NCI-H748 (cell line): ENCODE results near the gene PLPP7.
A peak's percentile ranks its signal among the peaks of the same experiment; 100 is the strongest.
"Not testable (repeated sequence)": the region's sequence is repeated elsewhere in the genome, so short reads cannot be mapped to it uniquely, and the experiment has no call there.

Source experiments
- DNase-seq: peaks from one replicate; lab custom pipeline; 2025; ENCODE audit not compliant: unreplicated experiment; lab: John Stamatoyannopoulos, UW

The PLPP7 gene

DNA sequence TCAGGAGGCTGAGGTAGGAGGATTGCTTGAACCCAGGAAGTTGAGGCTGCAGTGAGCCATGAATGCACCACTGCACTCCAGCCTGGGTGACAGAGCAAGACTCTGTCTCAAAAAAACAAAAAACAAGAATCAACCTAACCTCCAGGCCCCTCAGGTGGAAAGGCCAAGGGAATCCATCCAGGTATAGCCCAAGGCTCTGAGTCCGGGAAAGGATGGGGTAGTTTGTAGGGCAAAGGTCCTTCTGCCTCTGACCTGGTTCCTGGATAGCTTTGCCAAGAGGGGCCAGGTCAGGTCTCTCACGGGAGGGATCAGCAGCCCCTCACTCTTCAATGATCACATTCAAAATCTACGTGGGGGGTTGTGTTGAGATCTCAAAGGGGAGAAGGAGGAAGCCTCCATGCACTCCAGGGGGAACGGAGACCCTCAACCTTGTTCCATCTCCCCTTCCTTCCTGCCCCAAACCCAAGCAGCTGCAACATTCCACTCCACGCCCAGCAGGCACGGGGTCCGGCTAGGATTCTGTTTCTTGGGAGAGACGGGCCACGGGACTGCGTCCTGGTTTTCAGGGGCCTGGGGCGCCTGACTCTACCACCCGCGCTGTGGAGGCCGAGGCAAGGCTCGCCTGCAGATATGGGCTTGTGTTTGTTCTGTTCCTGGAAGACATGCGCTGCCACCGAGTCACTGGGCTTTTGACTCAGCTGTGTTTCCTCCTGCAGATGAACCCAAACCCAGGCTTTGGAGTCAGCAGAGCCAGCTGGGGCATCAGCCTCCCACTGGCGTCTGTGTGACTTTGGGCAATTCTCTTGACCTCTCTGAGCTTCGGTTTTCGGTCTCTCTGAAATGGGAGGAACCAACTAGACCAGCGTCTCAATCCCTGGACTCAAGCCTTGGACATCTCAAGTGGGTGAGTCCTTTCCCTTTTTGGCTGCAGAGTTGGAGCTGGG, 35.5 kb downstream of the PLPP7 start:
- no peak for DNase-seq

GRCh38 chr9:131329241-131329641, 39.7 kb downstream of the PLPP7 start:
- DNase-seq: no peak

GRCh38 chr9:131330814-131331600, 41.5 kb downstream of the PLPP7 start:
- DNase-seq: no peak

DNA sequence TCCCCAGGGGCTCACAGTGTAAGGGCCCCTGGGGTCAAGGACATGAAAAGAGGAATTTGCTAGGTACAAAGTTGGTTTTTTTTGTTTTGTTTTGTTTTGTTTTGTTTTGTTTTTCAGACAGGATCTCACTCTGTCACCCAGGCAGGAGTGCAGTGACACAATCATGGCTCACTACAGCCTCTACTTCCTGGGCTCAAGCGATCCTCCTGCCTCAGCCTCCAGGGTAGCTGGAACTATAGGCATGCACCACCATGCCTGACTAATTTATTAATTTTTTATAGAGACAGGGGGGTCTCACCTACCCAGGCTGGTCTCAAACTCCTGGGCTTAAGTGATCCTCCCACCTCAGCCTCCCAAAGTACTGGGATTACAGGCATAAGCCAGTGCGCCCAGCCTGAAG, 42.5 kb downstream of the PLPP7 start:
- DNase-seq: not testable (repeated sequence)

DNA sequence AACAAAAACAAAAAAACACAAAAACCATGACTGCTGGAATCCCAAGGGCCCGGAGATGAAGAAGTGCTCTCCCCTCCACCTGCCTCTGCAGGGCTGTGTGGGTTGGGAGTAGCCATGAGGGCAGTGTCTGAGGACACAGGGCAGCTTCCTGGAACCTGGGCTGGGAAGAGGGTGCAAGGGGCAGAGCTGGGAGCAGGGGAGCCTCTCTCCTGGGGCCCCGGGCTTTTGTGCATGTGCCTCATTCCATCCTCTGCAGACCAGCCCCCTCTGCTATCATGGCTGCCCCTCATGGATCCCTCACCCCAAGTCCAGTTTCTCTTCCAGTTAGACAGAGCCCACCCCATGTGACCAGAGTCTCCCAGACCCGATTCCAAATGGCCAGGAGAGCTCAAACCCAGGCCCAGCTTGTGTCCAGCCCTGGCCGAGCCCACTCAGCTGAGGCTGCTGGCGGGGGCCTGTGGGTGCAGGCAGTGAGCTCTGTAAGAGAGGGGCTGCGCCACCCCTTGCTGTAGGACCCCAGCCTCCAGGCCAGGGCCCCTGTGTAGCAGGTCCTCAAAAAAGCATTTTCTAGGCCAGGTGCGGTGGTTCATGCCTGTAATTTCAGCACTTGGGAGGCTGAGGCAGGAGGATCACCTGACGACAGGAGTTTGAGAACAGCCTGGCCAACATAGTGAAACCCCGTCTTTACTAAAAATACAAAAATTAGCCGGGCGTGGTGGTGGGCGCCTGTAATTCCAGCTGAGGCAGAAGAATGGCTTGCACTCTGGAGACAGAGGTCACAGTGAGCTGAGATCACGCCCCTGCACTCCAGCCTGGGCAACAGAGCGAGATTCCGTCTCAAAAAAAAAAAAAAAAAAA, 44.5 kb downstream of the PLPP7 start:
- no peak for DNase-seq

GRCh38 chr9:131334629-131335367, 45.3 kb downstream of the PLPP7 start:
- DNase-seq: no peak

DNA sequence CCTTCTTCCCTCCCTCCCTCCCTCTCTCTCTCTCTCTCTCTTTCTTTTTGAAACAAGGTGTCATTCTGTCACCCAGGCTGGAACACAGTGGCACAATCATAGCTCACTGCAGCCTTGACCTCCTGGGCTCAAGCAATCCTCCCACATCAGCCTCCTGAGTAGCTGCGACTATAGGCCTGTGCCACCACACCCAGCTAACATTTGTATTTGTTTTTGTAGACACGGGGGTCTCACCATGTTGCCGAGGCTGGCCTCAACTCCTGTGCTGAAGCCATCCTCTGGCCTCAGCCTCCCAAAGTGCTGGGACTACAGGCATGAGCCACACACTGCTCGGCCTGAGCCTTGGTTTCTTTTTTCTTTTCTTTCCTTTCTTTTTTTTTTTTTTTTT, 45.8 kb downstream of the PLPP7 start:
- DNase-seq: no peak

GRCh38 chr9:131337131-131337848, 47.8 kb downstream of the PLPP7 start:
- DNase-seq: no peak

- DNase-seq: not testable (repeated sequence)
These were observed 49.7 kb downstream of the PLPP7 start for GRCh38 chr9:131339212-131339611.

DNA sequence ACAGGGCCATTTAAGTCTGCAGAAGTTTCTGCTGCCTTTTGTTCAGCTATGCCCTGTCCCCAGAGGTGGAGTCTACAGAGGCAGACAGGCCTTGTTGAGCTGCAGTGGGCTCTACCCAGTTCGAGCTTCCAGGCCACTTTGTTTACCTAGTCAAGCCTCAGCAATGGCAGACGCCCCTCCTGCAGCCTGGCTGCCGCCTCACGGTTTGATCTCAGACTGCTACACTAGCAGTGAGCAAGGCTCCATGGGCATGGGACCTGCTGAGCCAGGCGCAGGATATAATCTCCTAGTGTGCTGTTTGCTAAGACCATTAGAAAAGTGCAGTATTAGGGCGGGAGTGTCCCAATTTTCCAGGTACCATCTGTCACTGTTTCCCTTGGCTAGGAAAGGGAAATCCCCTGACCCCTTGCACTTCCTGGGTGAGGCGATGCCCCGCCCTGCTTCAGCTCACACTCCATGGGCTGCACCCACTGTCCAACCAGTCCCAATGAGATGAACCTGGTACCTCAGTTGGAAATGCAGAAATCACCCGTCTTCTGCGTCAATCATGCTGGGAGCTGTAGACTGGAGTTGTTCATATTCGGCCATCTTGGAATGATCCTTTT, 55.5 kb downstream of the PLPP7 start:
- not testable (repeated sequence) for DNase-seq

- no peak for DNase-seq
These were observed 57.0 kb downstream of the PLPP7 start for GRCh38 chr9:131346559-131346958.

DNA sequence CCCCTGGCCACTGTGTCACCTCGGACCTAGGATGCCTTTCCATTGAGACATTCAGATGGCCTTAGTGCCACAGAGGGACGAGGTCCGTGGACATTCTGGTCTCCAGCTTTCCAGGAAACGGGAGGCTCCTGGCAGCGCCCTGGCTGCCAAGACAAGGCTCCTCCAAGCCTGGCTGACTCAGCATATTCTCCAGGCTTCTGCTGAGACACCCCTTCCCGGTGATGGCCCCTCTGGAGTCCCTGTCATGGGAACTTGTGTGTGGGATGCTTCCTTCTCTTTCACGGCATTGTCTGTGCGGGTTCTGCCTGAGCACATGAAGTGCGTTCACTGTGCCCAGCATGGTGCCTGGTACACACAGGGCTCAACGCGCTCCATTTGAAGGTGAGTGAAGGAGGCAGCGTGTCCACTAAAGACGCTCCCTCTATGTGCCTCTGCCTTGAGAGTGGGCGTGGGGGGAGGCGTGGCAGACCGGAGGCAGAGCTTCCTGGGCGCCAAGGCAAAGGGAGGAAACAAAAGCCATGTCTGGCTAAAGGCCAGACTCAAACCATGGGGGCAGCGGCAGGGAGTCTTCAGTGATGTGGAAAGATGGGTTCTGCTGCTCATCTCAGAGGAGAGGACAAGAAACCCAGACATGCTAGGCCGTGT, 58.0 kb downstream of the PLPP7 start:
- no peak for DNase-seq

GRCh38 chr9:131348631-131349521, 59.4 kb downstream of the PLPP7 start:
- no peak for DNase-seq

DNA sequence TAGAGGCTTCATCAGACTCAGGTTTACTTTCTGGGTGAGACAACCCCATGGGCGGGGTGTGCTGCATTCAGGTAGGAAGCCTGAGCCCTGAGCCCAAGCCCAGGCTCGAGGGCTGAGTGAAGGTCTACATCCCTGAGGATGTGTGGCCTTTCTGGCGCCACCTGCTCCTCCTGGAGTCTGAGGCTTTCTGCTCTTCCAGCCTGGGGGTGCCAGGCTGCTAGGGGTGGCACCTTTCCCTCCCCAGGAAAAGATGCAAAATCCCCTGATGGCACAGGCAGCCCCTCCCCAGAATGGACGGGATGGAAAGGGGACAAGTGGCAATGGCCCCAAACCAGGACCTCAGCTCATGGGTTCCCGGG, 60.0 kb downstream of the PLPP7 start:
- DNase-seq: no peak

GRCh38 chr9:131349881-131350563, 60.5 kb downstream of the PLPP7 start:
- peak; percentile 84 for DNase-seq

DNA sequence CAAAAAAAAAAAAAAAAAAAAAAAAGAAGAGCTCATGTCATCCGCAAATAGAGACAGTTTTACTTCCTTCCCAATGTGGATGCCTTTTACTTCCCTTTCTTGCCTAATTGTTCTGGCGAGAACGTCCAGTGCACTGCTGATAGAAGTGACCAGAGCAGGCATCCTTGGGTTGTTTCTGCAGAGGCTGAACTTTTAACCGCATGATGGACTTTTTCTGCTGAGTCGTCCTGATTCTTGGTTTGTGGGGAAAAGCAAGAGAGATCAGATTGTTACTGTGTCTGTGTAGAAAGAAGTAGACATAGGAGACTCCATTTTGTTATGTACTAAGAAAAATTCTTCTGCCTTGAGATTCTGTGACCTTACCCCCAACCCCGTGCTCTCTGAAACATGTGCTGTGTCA, 67.0 kb downstream of the PLPP7 start:
- not testable (repeated sequence) for DNase-seq

DNA sequence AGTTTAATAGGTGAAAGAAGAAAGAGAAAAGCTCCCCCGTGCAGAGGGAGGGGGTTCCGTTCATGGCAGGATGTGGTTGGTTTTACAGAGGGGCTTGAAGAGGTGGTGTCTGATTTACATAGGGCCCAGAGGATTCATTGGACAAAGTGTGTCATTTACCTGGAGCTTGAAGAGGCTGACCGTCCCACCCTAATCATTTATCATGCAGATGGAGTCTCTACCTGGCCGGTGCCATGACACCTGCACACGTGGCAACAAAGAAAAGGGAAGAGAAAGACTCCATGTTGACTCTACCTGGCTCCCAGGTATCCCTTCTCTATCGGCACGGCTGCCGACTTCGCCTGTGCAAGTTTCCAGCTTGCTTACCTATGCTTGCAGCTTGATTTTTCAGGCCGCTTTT, 69.0 kb downstream of the PLPP7 start:
- no peak for DNase-seq
